WTC11 (cell line): Measurements from ENCODE around the gene TSEN2.

Experiments used
- CTCF ChIP-seq: fragments of 200-600 bp; IDR thresholded peaks from 2 replicates; pipeline ENCODE4 v1.8.0; 2022; ENCODE audit warnings: antibody characterized with exemption
- IRF2 ChIP-seq: sonication (generic); formaldehyde crosslinking; IDR thresholded peaks from 2 replicates; pipeline ENCODE4 v1.8.0; 2022; ENCODE audit warnings: low read depth, missing genetic modification reagents, borderline replicate concordance
- MYBL2 ChIP-seq: sonication (generic); formaldehyde crosslinking; IDR thresholded peaks from 2 replicates; pipeline ENCODE4 v1.8.1; 2023; ENCODE audit warnings: mild to moderate bottlenecking, moderate library complexity, missing genetic modification reagents
- NFYB ChIP-seq: sonication (generic); formaldehyde crosslinking; conservative IDR thresholded peaks from 2 replicates; pipeline ENCODE4 v1.8.0; 2022; ENCODE audit warnings: low read depth, missing genetic modification reagents
- NR3C1 ChIP-seq: sonication (generic); formaldehyde crosslinking; conservative IDR thresholded peaks from 2 replicates; pipeline ENCODE4 v1.8.1; 2023; ENCODE audit warnings: low read depth, mild to moderate bottlenecking, missing genetic modification reagents
- PREB ChIP-seq: sonication (generic); formaldehyde crosslinking; IDR thresholded peaks from 2 replicates; pipeline ENCODE4 v1.8.1; 2022; ENCODE audit warnings: mild to moderate bottlenecking, missing genetic modification reagents, moderate library complexity, borderline replicate concordance
- SP1 ChIP-seq: sonication (generic); formaldehyde crosslinking; conservative IDR thresholded peaks from 2 replicates; pipeline ENCODE4 v1.8.1; 2022; ENCODE audit warnings: missing genetic modification reagents
- USF2 ChIP-seq: sonication (generic); formaldehyde crosslinking; IDR thresholded peaks from 2 replicates; pipeline ENCODE4 v1.8.1; 2023; ENCODE audit warnings: mild to moderate bottlenecking, missing genetic modification reagents, moderate library complexity
- ZBTB21 ChIP-seq: sonication (generic); formaldehyde crosslinking; IDR thresholded peaks from 2 replicates; pipeline ENCODE4 v1.8.1; 2023; ENCODE audit warnings: mild to moderate bottlenecking, missing genetic modification reagents, borderline replicate concordance
- ZNF232 ChIP-seq: sonication (generic); formaldehyde crosslinking; IDR thresholded peaks from 2 replicates; pipeline ENCODE4 v1.8.0; 2022; ENCODE audit warnings: mild to moderate bottlenecking, missing genetic modification reagents
- TF ChIP-seq, protein P1 (sequence below): sonication (generic); formaldehyde crosslinking; IDR thresholded peaks from 2 replicates; pipeline ENCODE4 v1.8.0; 2022; ENCODE audit warnings: mild to moderate bottlenecking, missing genetic modification reagents

GRCh38 chr3:12447075-12447474 is 37.2 kb upstream of the TSEN2 start:
- TF ChIP-seq CTCF (no peak), NR3C1 (CRISPR knock-in tag) (no peak), USF2 (CRISPR knock-in tag) (no peak), ZNF232 (CRISPR knock-in tag) (no peak), IRF2 (no peak), SP1 (CRISPR knock-in tag) (no peak), NFYB (CRISPR knock-in tag) (no peak), PREB (CRISPR knock-in tag) (no peak), ZBTB21 (CRISPR knock-in tag) (no peak), MYBL2 (CRISPR knock-in tag) (no peak)
- TF ChIP-seq, protein P1, sequence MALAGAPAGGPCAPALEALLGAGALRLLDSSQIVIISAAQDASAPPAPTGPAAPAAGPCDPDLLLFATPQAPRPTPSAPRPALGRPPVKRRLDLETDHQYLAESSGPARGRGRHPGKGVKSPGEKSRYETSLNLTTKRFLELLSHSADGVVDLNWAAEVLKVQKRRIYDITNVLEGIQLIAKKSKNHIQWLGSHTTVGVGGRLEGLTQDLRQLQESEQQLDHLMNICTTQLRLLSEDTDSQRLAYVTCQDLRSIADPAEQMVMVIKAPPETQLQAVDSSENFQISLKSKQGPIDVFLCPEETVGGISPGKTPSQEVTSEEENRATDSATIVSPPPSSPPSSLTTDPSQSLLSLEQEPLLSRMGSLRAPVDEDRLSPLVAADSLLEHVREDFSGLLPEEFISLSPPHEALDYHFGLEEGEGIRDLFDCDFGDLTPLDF (CRISPR knock-in tag) = no peak
